K562 (cell line): Measurements from ENCODE around the gene TBCCD1. TPM values are rescaled to one million over a fixed set of nuclear protein-coding genes. Genes with fewer than 3 reads are reported as not detected.

Experiments used
- ATF4 ChIP-seq: fragments of 450-650 bp; formaldehyde crosslinking; IDR thresholded peaks from 2 replicates; pipeline ENCODE4 v1.4.0; 2022; ENCODE audit warnings: mild to moderate bottlenecking, moderate library complexity
- ATF7 ChIP-seq: fragments of 450-650 bp; IDR thresholded peaks from 2 replicates; pipeline ENCODE4 v1.7.1; 2014; ENCODE audit warnings: mild to moderate bottlenecking, moderate library complexity
- CEBPG ChIP-seq, 3 experiments: fragments of 200-800 bp in 1 of 3; sonication (Bioruptor generic) in 1 of 3; sonication (generic) in 1 of 3; formaldehyde crosslinking in 1 of 3; IDR thresholded peaks in 2 of 3; conservative IDR thresholded peaks in 1 of 3; 2 replicates each; pipeline versions ENCODE4 v1.6.1 to v1.8.0; 2016 to 2022; ENCODE audit warnings: missing compliant biosample characterization in 2 of 3, missing genetic modification characterization in 2 of 3, mild to moderate bottlenecking in 1 of 3, missing genetic modification reagents in 1 of 3
- FOS ChIP-seq: IDR thresholded peaks from 3 replicates; pipeline ENCODE4 v1.6.1; 2011; ENCODE audit not compliant: insufficient read length; ENCODE audit errors: extremely low read depth
- MCM2 ChIP-seq: fragments of 450-650 bp; IDR thresholded peaks from 2 replicates; pipeline ENCODE4 v1.6.1; 2017; ENCODE audit warnings: low read depth, mild to moderate bottlenecking
- NR2C2 ChIP-seq, 2 experiments: fragments of 200-800 bp in 1 of 2; sonication (Bioruptor generic) in 1 of 2; sonication (generic) in 1 of 2; formaldehyde crosslinking in 1 of 2; IDR thresholded peaks; 2 replicates each; pipeline versions ENCODE4 v1.6.1 to v1.8.0; 2016 to 2022; ENCODE audit warnings: mild to moderate bottlenecking in 1 of 2, missing compliant biosample characterization in 1 of 2, missing genetic modification characterization in 1 of 2, missing genetic modification reagents in 1 of 2
- NR4A1 ChIP-seq, 2 experiments: fragments of 250-450 bp in 1 of 2; fragments of 450-650 bp in 1 of 2; sonication (Bioruptor Pico) in 1 of 2; IDR thresholded peaks; 2 replicates each; pipeline versions ENCODE4 v1.4.0 to v1.6.1; 2016 to 2020; ENCODE audit warnings: mild to moderate bottlenecking in 2 of 2, missing compliant biosample characterization in 1 of 2, missing genetic modification characterization in 1 of 2, moderate library complexity in 1 of 2
- SMARCA5 ChIP-seq: fragments of 450-650 bp; IDR thresholded peaks from 2 replicates; pipeline ENCODE4 v1.6.1; 2016
- SRSF9 ChIP-seq: fragments of 200-400 bp; formaldehyde crosslinking; IDR thresholded peaks from 2 replicates; pipeline ENCODE4 v1.6.1; 2017; ENCODE audit warnings: low read depth, low read length, borderline replicate concordance
- ZNF143 ChIP-seq: sonication (generic); formaldehyde crosslinking; IDR thresholded peaks from 2 replicates; pipeline ENCODE4 v1.9.0; 2022; ENCODE audit warnings: mild to moderate bottlenecking, missing genetic modification reagents
- ZNF197 ChIP-seq: fragments of 200-800 bp; sonication (Bioruptor generic); IDR thresholded peaks from 2 replicates; pipeline ENCODE4 v1.6.1; 2016; ENCODE audit warnings: low read depth, missing genetic modification characterization, missing compliant biosample characterization
- ZNF444 ChIP-seq: fragments of 250-450 bp; sonication (Bioruptor Pico); IDR thresholded peaks from 2 replicates; pipeline ENCODE4 v1.4.0; 2020; ENCODE audit warnings: mild to moderate bottlenecking, moderate library complexity
- ZNF589 ChIP-seq: fragments of 200-800 bp; sonication (Bioruptor generic); IDR thresholded peaks from 2 replicates; pipeline ENCODE4 v1.6.1; 2016; ENCODE audit warnings: low read depth, missing genetic modification characterization, missing compliant biosample characterization
- polyA plus RNA-seq, 8 experiments: library from polyadenylated mRNA; depleted of rRNA in 4 of 8; stranded (reverse) in 5 of 8; unstranded in 3 of 8; fragments of >200 nt; fragmentation: Nextera tagmentation in 2 of 8; fragmentation: Illumina TruSeq in 1 of 8; extraction: Ambion mirVana in 2 of 8; extraction: Trizol in 1 of 8; gene quantifications; 2 replicates each; pipeline versions ENCODE4 v1.2.1 to v1.2.3, GENCODE V29; 2011 to 2014; ENCODE audit warnings: inconsistent platforms in 1 of 8, missing spikeins in 1 of 8
- total RNA-seq, 7 experiments: library from RNA; depleted of rRNA in 6 of 7; stranded (reverse); fragments of >200 nt in 6 of 7; fragmentation: Illumina TruSeq in 2 of 7; extraction: Trizol in 2 of 7; gene quantifications; 2 replicates each; pipeline versions ENCODE4 v1.2.1 to v1.2.3, GENCODE V29; 2011 to 2021; ENCODE audit warnings: low replicate concordance in 1 of 7
- TF ChIP-seq, protein P1 (sequence below): sonication (generic); formaldehyde crosslinking; IDR thresholded peaks from 2 replicates; pipeline ENCODE4 v1.8.0; 2023; ENCODE audit warnings: mild to moderate bottlenecking, missing genetic modification reagents
- TF ChIP-seq, protein P2 (sequence below), 2 experiments: fragments of 450-650 bp in 1 of 2; sonication (generic) in 1 of 2; formaldehyde crosslinking in 1 of 2; IDR thresholded peaks in 1 of 2; conservative IDR thresholded peaks in 1 of 2; 2 replicates each; pipeline versions ENCODE4 v1.6.1 to v1.8.1; 2016 to 2023; ENCODE audit warnings: mild to moderate bottlenecking in 2 of 2, moderate library complexity in 2 of 2, inconsistent platforms in 1 of 2, missing genetic modification reagents in 1 of 2
- TF ChIP-seq, protein P3 (sequence below): sonication (generic); formaldehyde crosslinking; IDR thresholded peaks from 2 replicates; pipeline ENCODE4 v1.5.0; 2020; ENCODE audit warnings: missing genetic modification reagents
- TF ChIP-seq, protein P4 (sequence below): fragments of 450-650 bp; IDR thresholded peaks from 2 replicates; pipeline ENCODE4 v1.6.1; 2017; ENCODE audit warnings: mild to moderate bottlenecking, moderate library complexity

The TBCCD1 gene
- total and polyA plus RNA-seq, 9 of the 15 experiments (the other 6 are each of a cell fraction or from before 2014, with no cell fraction given), result 17.7 to 31.1 (median 21.2) TPM

DNA sequence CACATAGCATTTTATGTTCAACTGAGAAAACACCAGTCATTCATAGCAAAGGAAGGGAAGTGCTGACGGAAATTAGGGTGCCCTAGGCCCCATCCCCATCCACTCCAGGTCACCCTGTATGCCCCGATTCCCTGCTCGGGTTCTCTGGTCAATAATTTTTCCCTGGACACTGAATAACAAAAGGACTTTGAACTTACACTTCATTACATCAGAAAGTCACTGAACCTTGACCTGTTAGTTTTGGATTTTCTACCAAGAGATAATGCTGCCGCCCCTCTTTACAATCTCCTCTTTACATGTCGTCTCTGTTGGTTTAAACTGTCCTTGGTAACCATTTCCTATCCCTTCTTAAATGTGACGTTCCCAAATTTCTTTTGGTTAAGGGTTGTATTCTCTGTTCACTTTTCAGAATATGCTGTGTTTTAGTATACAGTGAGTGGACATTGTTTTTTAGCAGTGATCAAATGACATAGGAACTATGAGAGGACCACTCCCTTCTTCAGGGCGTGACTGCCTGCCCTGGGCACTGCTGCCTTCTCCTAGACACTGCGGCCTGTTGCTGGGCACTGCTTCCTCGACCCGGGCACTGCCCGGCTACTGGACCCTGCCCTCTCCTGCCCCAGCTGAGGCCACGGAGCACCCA lies 32.1 kb upstream of the TBCCD1 start (continued):
- 0 out of 2 replicates have a peak, but pooled peaks have one; percentile 50 for TF ChIP-seq ZNF197 (CRISPR knock-in tag)
- no peak for TF ChIP-seq ATF7
- TF ChIP-seq ATF4, result 0 out of 2 replicates have a peak, but pooled peaks have one; percentile 28
- TF ChIP-seq ZNF143 (CRISPR knock-in tag), result no peak
- no peak for TF ChIP-seq FOS
- TF ChIP-seq MCM2, result no peak
- TF ChIP-seq, protein P1, sequence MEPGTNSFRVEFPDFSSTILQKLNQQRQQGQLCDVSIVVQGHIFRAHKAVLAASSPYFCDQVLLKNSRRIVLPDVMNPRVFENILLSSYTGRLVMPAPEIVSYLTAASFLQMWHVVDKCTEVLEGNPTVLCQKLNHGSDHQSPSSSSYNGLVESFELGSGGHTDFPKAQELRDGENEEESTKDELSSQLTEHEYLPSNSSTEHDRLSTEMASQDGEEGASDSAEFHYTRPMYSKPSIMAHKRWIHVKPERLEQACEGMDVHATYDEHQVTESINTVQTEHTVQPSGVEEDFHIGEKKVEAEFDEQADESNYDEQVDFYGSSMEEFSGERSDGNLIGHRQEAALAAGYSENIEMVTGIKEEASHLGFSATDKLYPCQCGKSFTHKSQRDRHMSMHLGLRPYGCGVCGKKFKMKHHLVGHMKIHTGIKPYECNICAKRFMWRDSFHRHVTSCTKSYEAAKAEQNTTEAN (CRISPR knock-in tag), result no peak
- TF ChIP-seq NR4A1 (CRISPR knock-in tag; IDR thresholded peaks at IDR 0.05), result no peak
- TF ChIP-seq NR4A1 (tag; IDR thresholded peaks at IDR 0.05), result 0 out of 2 replicates have a peak, but pooled peaks have one; percentile 18
- TF ChIP-seq, protein P2, sequence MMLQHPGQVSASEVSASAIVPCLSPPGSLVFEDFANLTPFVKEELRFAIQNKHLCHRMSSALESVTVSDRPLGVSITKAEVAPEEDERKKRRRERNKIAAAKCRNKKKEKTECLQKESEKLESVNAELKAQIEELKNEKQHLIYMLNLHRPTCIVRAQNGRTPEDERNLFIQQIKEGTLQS (IDR thresholded peaks at IDR 0.05), result peak; percentile 48; the same call in 1 of the 2 replicates
- TF ChIP-seq, protein P2 (CRISPR knock-in tag; conservative IDR thresholded peaks at IDR 0.05), result no peak
- no peak for TF ChIP-seq SMARCA5
- no peak for TF ChIP-seq ZNF444 (CRISPR knock-in tag)
- TF ChIP-seq SRSF9, result no peak
- TF ChIP-seq, protein P3, sequence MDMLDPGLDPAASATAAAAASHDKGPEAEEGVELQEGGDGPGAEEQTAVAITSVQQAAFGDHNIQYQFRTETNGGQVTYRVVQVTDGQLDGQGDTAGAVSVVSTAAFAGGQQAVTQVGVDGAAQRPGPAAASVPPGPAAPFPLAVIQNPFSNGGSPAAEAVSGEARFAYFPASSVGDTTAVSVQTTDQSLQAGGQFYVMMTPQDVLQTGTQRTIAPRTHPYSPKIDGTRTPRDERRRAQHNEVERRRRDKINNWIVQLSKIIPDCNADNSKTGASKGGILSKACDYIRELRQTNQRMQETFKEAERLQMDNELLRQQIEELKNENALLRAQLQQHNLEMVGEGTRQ (CRISPR knock-in tag), result no peak
- TF ChIP-seq, protein P4, sequence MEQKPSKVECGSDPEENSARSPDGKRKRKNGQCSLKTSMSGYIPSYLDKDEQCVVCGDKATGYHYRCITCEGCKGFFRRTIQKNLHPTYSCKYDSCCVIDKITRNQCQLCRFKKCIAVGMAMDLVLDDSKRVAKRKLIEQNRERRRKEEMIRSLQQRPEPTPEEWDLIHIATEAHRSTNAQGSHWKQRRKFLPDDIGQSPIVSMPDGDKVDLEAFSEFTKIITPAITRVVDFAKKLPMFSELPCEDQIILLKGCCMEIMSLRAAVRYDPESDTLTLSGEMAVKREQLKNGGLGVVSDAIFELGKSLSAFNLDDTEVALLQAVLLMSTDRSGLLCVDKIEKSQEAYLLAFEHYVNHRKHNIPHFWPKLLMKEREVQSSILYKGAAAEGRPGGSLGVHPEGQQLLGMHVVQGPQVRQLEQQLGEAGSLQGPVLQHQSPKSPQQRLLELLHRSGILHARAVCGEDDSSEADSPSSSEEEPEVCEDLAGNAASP, result no peak
- 0 out of 2 replicates have a peak, but pooled peaks have one; percentile 50 for TF ChIP-seq ZNF589 (CRISPR knock-in tag)
- peak; percentile 68; the same call in 1 of the 2 replicates for TF ChIP-seq CEBPG (CRISPR knock-in tag; IDR thresholded peaks at IDR 0.05)
- peak in 1 of 2 experiments; percentile 72; a peak in 2 of 4 replicates for TF ChIP-seq CEBPG (tag; conservative IDR thresholded peaks at IDR 0.05 in 1 of 2, IDR thresholded peaks at IDR 0.05 in 1 of 2)
- no peak for TF ChIP-seq NR2C2 (CRISPR knock-in tag; IDR thresholded peaks at IDR 0.05)
- peak; percentile 77; the same call in 1 of the 2 replicates for TF ChIP-seq NR2C2 (tag; IDR thresholded peaks at IDR 0.05)
